Astrocyte (in vitro differentiated cells and primary cell): ENCODE data around the gene MAMLD1. TPM values are rescaled to one million over a fixed set of nuclear protein-coding genes. Genes with fewer than 3 reads are reported as not detected.

Experiments
- DNase-seq: peaks from one replicate; pipeline ENCODE4 v3.0.0-alpha.2; 2010; ENCODE audit warnings: low read depth
- FAIRE-seq: peaks from 2 replicates; lab custom pipeline; 2011; peaks lifted over from hg19 to GRCh38; lab: Jason Lieb, UNC
- H2AFZ ChIP-seq: 2 replicates; pipeline ENCODE4 v1.6.0; 2012; ENCODE audit warnings: low read depth, low read length, inconsistent platforms
- H3K27ac ChIP-seq: 2 replicates; pipeline ENCODE4 v1.5.1; 2011; ENCODE audit warnings: low read depth, low read length, inconsistent platforms
- H3K27me3 ChIP-seq: 2 replicates; pipeline ENCODE4 v1.6.0; 2011; ENCODE audit warnings: low read length, inconsistent platforms; ENCODE audit not compliant: insufficient read depth
- H3K36me3 ChIP-seq: 2 replicates; pipeline ENCODE4 v1.5.1; 2011; ENCODE audit warnings: low read length, inconsistent platforms; ENCODE audit not compliant: insufficient read depth
- H3K4me1 ChIP-seq: 2 replicates; pipeline ENCODE4 v1.5.1; 2011; ENCODE audit warnings: low read length, inconsistent platforms; ENCODE audit not compliant: insufficient read depth
- H3K4me2 ChIP-seq: 2 replicates; pipeline ENCODE4 v1.6.0; 2012; ENCODE audit warnings: low read length, inconsistent platforms
- H3K4me3 ChIP-seq: 2 replicates; pipeline ENCODE4 v1.5.1; 2011; ENCODE audit warnings: low read depth, mild to moderate bottlenecking, low read length, inconsistent platforms; ENCODE audit not compliant: insufficient read depth
- H3K79me2 ChIP-seq: 2 replicates; pipeline ENCODE4 v1.6.0; 2012; ENCODE audit warnings: mild to moderate bottlenecking, low read length, inconsistent platforms; ENCODE audit not compliant: insufficient read depth
- H3K9ac ChIP-seq: 2 replicates; pipeline ENCODE4 v1.6.0; 2012; ENCODE audit warnings: mild to moderate bottlenecking, low read length, inconsistent platforms
- H3K9me3 ChIP-seq: 2 replicates; pipeline ENCODE4 v1.5.1; 2012; ENCODE audit warnings: low read depth, mild to moderate bottlenecking, low read length, inconsistent platforms; ENCODE audit not compliant: insufficient read depth
- H4K20me1 ChIP-seq: 2 replicates; pipeline ENCODE4 v1.6.0; 2012; ENCODE audit warnings: low read length, inconsistent platforms; ENCODE audit not compliant: insufficient read depth
- H3K27ac Mint-ChIP-seq: one replicate; pipeline ENCODE4 v1.8.0; 2021; ENCODE audit warnings: mild to moderate bottlenecking, mixed read lengths; ENCODE audit not compliant: unreplicated experiment
- H3K27me3 Mint-ChIP-seq: one replicate; pipeline ENCODE4 v1.8.0; 2021; ENCODE audit warnings: low read depth, mixed read lengths; ENCODE audit not compliant: unreplicated experiment
- H3K36me3 Mint-ChIP-seq: one replicate; pipeline ENCODE4 v1.8.0; 2021; ENCODE audit warnings: low read depth, mixed read lengths; ENCODE audit not compliant: unreplicated experiment
- H3K4me1 Mint-ChIP-seq: one replicate; pipeline ENCODE4 v1.8.0; 2021; ENCODE audit warnings: low read depth, mixed read lengths; ENCODE audit not compliant: unreplicated experiment
- H3K4me3 Mint-ChIP-seq: one replicate; pipeline ENCODE4 v1.8.0; 2021; ENCODE audit warnings: mild to moderate bottlenecking, moderate library complexity, mixed read lengths; ENCODE audit not compliant: unreplicated experiment
- H3K9me3 Mint-ChIP-seq: one replicate; pipeline ENCODE4 v1.8.0; 2021; ENCODE audit warnings: mild to moderate bottlenecking, mixed read lengths; ENCODE audit not compliant: unreplicated experiment
- CTCF ChIP-seq: IDR thresholded peaks from 2 replicates; pipeline ENCODE4 v1.5.1; 2011; ENCODE audit warnings: low read depth, mild to moderate bottlenecking, inconsistent platforms, low read length, moderate library complexity; ENCODE audit not compliant: insufficient read depth
- EZH2 ChIP-seq: IDR thresholded peaks from 2 replicates; pipeline ENCODE4 v1.6.1; 2012; ENCODE audit warnings: mild to moderate bottlenecking, low read length, inconsistent platforms; ENCODE audit not compliant: insufficient read depth
- total RNA-seq: library from RNA; stranded (reverse); gene quantifications from 2 replicates; pipeline ENCODE4 v1.2.1, GENCODE V29; 2021

Gene MAMLD1
- total RNA-seq, 1 donor from 2014 or later = 6.6 TPM

DNA sequence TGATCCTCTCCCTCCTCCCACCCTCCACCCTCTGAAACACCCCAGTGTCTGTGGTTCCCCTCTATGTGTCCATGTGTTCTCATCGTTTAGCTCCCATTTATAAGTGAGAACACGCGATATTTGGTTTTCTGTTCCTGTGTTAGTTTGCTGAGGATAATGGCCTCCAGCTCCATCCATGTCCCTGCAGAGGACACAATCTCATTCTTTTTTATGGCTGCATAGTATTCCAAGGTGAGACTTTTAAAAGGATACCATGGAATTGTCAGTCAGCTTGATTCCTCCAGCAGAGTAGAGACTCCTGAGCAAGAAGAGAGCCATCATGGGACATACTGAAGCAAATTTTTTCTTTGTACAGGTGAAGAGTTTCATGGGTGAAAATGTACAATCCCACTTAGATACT lies 166.5 kb downstream of the MAMLD1 start:
- no peaks in the 10 kb centered on the region for H3K4me1 Mint-ChIP-seq
- no peaks in the 10 kb centered on the region for H3K9me3 ChIP-seq
- no peaks in the 10 kb centered on the region for H3K4me1 ChIP-seq
- H3K79me2 ChIP-seq = no peaks in the 10 kb centered on the region
- peaks cover 7% of the 10 kb centered on the region for H3K9me3 Mint-ChIP-seq
- H3K27me3 ChIP-seq = no peaks in the 10 kb centered on the region
- H2AFZ ChIP-seq = no peak overlapping the region
- no peaks in the 10 kb centered on the region for H3K36me3 Mint-ChIP-seq
- H3K36me3 ChIP-seq = no peaks in the 10 kb centered on the region
- no peak overlapping the region for H3K9ac ChIP-seq
- no peak for DNase-seq
- no peaks in the 10 kb centered on the region for H4K20me1 ChIP-seq
- TF ChIP-seq CTCF = no peak
- TF ChIP-seq EZH2 = no peak
- peak; percentile 23 for FAIRE-seq
- H3K27ac Mint-ChIP-seq = no peak overlapping the region
- no peak overlapping the region for H3K27ac ChIP-seq
- H3K27me3 Mint-ChIP-seq = peaks cover 2% of the 10 kb centered on the region
- no peak overlapping the region for H3K4me3 Mint-ChIP-seq
- no peak overlapping the region for H3K4me2 ChIP-seq
- H3K4me3 ChIP-seq = no peak overlapping the region

- H3K27me3 ChIP-seq = no peaks in the 10 kb centered on the region
- no peak overlapping the region for H3K4me3 ChIP-seq
- H3K27ac ChIP-seq = no peak overlapping the region
- no peak for FAIRE-seq
- Mint-ChIP-seq H3K27me3 (peaks cover 2% of the 10 kb centered on the region), H3K36me3 (no peaks in the 10 kb centered on the region), H3K9me3 (peaks cover 14% of the 10 kb centered on the region), H3K27ac (no peak overlapping the region), H3K4me1 (no peaks in the 10 kb centered on the region), H3K4me3 (no peak overlapping the region)
- H3K9ac ChIP-seq = no peak overlapping the region
- H3K4me2 ChIP-seq = no peak overlapping the region
- no peaks in the 10 kb centered on the region for H3K79me2 ChIP-seq
- no peak for DNase-seq
- TF ChIP-seq CTCF = no peak
- TF ChIP-seq EZH2 = no peak
- no peaks in the 10 kb centered on the region for H3K9me3 ChIP-seq
- no peaks in the 10 kb centered on the region for H3K4me1 ChIP-seq
- no peaks in the 10 kb centered on the region for H4K20me1 ChIP-seq
- no peaks in the 10 kb centered on the region for H3K36me3 ChIP-seq
- H2AFZ ChIP-seq = no peak overlapping the region
These were observed 167.7 kb downstream of the MAMLD1 start for GRCh38 chrX:150530821-150531220.

DNA sequence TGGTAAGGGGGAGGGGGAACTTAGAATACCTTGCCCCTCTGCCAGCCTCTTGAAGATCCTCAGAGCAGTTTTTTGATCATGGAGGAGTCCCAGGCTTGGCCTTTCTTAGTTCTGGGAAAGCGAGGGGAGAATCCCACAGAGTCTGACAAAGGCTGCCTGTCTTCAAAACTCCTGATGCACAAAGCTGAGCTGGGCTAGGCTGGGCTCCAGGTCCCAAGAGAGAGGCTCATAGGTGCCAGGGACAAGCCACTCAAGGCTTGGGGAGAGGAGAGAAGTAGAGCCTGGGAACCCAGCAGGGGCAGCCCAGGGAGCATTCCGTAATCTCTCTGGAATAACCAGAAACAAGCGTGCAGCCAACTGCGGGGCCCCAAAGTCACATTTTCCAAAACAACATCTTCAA lies 168.3 kb downstream of the MAMLD1 start:
- no peak overlapping the region for H3K4me3 Mint-ChIP-seq
- peaks cover 14% of the 10 kb centered on the region for H3K9me3 Mint-ChIP-seq
- Histone ChIP-seq H4K20me1 (no peaks in the 10 kb centered on the region), H2AFZ (no peak overlapping the region), H3K4me3 (no peak overlapping the region), H3K9ac (no peak overlapping the region), H3K27ac (no peak overlapping the region), H3K27me3 (no peaks in the 10 kb centered on the region), H3K4me1 (no peaks in the 10 kb centered on the region), H3K79me2 (no peaks in the 10 kb centered on the region), H3K4me2 (no peak overlapping the region), H3K36me3 (no peaks in the 10 kb centered on the region), H3K9me3 (no peaks in the 10 kb centered on the region)
- H3K27me3 Mint-ChIP-seq = no peaks in the 10 kb centered on the region
- TF ChIP-seq EZH2 (no peak), CTCF (no peak)
- no peak overlapping the region for H3K27ac Mint-ChIP-seq
- no peaks in the 10 kb centered on the region for H3K4me1 Mint-ChIP-seq
- no peak for DNase-seq
- no peaks in the 10 kb centered on the region for H3K36me3 Mint-ChIP-seq
- FAIRE-seq = no peak
